ENCODE results near the gene NRG3.

- no peak for TF ChIP-seq POLR2A (IDR thresholded peaks at IDR 0.05)
- TF ChIP-seq CTCF (IDR thresholded peaks at IDR 0.05) = no peak
These were observed 4.5 kb upstream of the NRG3 start for GRCh38 chr10:81870472-81870871.
